GM12892 (cell line): ENCODE measurements around the gene NHLRC4.

Source experiments
- POLR2A ChIP-seq: IDR thresholded peaks from 2 replicates; pipeline ENCODE4 v1.6.1; 2011; ENCODE audit warnings: low read depth, low read length, control low read depth
- POLR2AphosphoS5 ChIP-seq: IDR thresholded peaks from 2 replicates; pipeline ENCODE4 v1.6.1; 2011; ENCODE audit warnings: low read depth, low read length, control low read depth
- TAF1 ChIP-seq: IDR thresholded peaks from 2 replicates; pipeline ENCODE4 v1.6.1; 2011; ENCODE audit warnings: low read depth, mild to moderate bottlenecking, control low read depth, low read length, borderline replicate concordance

DNA sequence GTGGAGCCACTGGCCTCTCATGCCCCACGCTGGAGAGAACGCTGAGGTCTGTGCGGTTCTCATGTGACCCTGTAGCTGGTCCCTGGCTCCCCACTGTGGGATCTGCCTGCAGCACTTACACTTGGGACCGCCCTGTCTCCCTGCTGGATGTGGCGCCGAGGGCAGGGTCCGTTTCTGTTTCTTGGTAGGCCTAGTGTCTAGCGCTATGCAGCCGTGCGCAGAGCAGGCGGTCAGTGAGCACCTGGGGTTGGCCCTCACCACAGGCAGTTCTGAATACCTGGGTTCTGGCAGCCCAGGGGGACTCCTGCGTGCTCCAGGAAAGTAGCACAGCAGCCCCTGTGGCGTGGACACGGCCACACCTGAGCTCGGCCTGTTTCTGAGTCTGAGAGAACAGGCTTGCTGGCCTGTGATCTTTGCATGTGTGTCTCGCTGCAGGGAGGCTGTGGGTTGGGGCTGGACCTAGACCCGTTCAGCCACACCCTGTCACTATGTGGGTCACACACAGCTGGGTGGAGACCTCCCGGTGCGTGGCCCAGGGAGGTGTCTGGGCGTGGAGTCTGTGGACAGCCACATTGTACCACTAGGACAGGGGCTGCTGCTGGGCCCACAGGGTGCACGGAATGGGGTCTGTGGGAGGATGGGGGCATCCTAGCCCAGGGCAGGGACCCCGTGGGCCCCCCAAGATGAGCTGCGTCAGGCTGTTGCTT, 36.5 kb upstream of the NHLRC4 start:
- TF ChIP-seq POLR2AphosphoS5 (no peak), POLR2A (no peak), TAF1 (no peak)
